ENCODE measurements around the gene TFPT. TPM values are rescaled to one million over a fixed set of nuclear protein-coding genes. Genes with fewer than 3 reads are reported as not detected.
A peak's percentile ranks its signal among the peaks of the same experiment; 100 is the strongest.

TFPT gene
- total and polyA plus RNA-seq, 2 donors (not counting 1 experiment from before 2014, with no cell fraction given), result 9.0 to 19.2 TPM

DNA sequence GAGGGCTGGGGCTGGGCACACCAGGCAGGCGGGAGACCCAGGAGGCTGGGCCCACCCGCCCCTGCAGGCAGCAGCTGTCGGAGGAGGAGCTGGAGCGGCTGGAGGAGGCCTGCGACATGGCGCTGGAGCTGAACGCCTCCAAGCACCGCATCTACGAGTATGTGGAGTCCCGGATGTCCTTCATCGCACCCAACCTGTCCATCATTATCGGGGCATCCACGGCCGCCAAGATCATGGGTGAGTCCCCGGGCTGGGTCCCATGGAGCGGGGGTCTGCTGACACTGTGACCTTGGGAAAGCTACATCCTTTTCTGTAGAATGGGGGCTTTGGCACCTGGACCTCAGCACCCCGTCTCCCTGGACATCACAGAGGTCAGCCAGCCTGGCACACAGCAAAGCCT, 8.2 kb upstream of the TFPT start:
- no peaks in the 10 kb centered on the region for H3K79me2 ChIP-seq (ENCODE audit: control insufficient read depth, insufficient read depth, low read length)
- H3K4me1 ChIP-seq (ENCODE audit: control insufficient read depth, extremely low read depth, insufficient read depth, low read length), result no peaks in the 10 kb centered on the region
- no peak overlapping the region for H3K4me3 ChIP-seq (replicated peaks in 1 of 4; ENCODE audit: control extremely low read depth in 1 of 4, insufficient read depth in 1 of 4, low read depth in 3 of 4, low read length in 4 of 4)
- H2AFZ ChIP-seq (ENCODE audit: low read length), result no peak overlapping the region
- H3K27ac ChIP-seq (ENCODE audit: insufficient read depth, low read length), result no peak overlapping the region
- TF ChIP-seq, protein P1, sequence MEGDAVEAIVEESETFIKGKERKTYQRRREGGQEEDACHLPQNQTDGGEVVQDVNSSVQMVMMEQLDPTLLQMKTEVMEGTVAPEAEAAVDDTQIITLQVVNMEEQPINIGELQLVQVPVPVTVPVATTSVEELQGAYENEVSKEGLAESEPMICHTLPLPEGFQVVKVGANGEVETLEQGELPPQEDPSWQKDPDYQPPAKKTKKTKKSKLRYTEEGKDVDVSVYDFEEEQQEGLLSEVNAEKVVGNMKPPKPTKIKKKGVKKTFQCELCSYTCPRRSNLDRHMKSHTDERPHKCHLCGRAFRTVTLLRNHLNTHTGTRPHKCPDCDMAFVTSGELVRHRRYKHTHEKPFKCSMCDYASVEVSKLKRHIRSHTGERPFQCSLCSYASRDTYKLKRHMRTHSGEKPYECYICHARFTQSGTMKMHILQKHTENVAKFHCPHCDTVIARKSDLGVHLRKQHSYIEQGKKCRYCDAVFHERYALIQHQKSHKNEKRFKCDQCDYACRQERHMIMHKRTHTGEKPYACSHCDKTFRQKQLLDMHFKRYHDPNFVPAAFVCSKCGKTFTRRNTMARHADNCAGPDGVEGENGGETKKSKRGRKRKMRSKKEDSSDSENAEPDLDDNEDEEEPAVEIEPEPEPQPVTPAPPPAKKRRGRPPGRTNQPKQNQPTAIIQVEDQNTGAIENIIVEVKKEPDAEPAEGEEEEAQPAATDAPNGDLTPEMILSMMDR (conservative IDR thresholded peaks at IDR 0.05 in 1 of 2, IDR thresholded peaks at IDR 0.05 in 1 of 2; ENCODE audit: low read depth in 1 of 2, low read length in 2 of 2), result no peak
- no peak for TF ChIP-seq EZH2 (IDR thresholded peaks at IDR 0.05; ENCODE audit: low read length, missing control alignments)
- H3K27me3 ChIP-seq (ENCODE audit: control insufficient read depth, insufficient read depth, low read length), result no peaks in the 10 kb centered on the region
- H3K9ac ChIP-seq (ENCODE audit: insufficient read depth, low read length), result no peak overlapping the region
- H3K9me3 ChIP-seq (ENCODE audit: control insufficient read depth, insufficient read depth, low read depth, low read length), result no peaks in the 10 kb centered on the region
- peaks cover 22% of the 10 kb centered on the region for H3K36me3 ChIP-seq (ENCODE audit: control insufficient read depth, insufficient read depth, low read length)
- no peak for DNase-seq (ENCODE audit: low read depth in 2 of 2)
- H3K4me2 ChIP-seq (ENCODE audit: extremely low read depth, insufficient read depth, low read length), result no peak overlapping the region
- H4K20me1 ChIP-seq (ENCODE audit: control insufficient read depth, extremely low read depth, insufficient read depth, low read length), result no peaks in the 10 kb centered on the region

DNA sequence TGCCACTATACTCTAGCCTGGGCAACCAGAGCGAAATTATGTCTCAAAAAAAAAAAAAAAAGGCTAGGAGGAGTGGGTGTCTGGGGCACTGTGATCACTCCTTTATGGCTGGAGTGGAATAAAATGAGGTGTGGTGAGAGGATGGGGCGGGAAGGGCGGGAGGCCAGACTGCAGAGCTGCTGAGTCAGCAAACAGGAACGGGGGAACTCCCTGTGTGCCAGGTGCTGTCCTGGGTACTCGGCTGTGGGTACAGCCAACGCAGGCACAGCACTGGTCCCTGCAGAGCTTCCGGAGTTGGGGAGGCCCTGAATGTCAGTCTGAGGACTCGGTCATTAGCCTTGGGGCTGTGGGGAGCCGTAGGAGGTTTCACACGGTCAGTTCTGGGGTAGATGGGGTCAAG, 5.8 kb upstream of the TFPT start:
- no peak for TF ChIP-seq EZH2 (IDR thresholded peaks at IDR 0.05; ENCODE audit: low read length, missing control alignments)
- TF ChIP-seq, protein P1 (conservative IDR thresholded peaks at IDR 0.05 in 1 of 2, IDR thresholded peaks at IDR 0.05 in 1 of 2; ENCODE audit: low read depth in 1 of 2, low read length in 2 of 2), result no peak
- Histone ChIP-seq H3K9me3 (ENCODE audit: control insufficient read depth, insufficient read depth, low read depth, low read length) (no peaks in the 10 kb centered on the region), H3K27ac (ENCODE audit: insufficient read depth, low read length) (no peak overlapping the region), H3K4me2 (ENCODE audit: extremely low read depth, insufficient read depth, low read length) (no peak overlapping the region), H3K4me1 (ENCODE audit: control insufficient read depth, extremely low read depth, insufficient read depth, low read length) (peaks cover 2% of the 10 kb centered on the region), H3K9ac (ENCODE audit: insufficient read depth, low read length) (no peak overlapping the region), H3K4me3 (replicated peaks in 1 of 4; ENCODE audit: control extremely low read depth in 1 of 4, insufficient read depth in 1 of 4, low read depth in 3 of 4, low read length in 4 of 4) (no peak overlapping the region), H2AFZ (ENCODE audit: low read length) (no peak overlapping the region), H3K79me2 (ENCODE audit: control insufficient read depth, insufficient read depth, low read length) (peaks cover 12% of the 10 kb centered on the region), H3K27me3 (ENCODE audit: control insufficient read depth, insufficient read depth, low read length) (no peaks in the 10 kb centered on the region), H4K20me1 (ENCODE audit: control insufficient read depth, extremely low read depth, insufficient read depth, low read length) (no peaks in the 10 kb centered on the region), H3K36me3 (ENCODE audit: control insufficient read depth, insufficient read depth, low read length) (peaks cover 16% of the 10 kb centered on the region)
- DNase-seq (ENCODE audit: low read depth in 2 of 2), result no peak

DNA sequence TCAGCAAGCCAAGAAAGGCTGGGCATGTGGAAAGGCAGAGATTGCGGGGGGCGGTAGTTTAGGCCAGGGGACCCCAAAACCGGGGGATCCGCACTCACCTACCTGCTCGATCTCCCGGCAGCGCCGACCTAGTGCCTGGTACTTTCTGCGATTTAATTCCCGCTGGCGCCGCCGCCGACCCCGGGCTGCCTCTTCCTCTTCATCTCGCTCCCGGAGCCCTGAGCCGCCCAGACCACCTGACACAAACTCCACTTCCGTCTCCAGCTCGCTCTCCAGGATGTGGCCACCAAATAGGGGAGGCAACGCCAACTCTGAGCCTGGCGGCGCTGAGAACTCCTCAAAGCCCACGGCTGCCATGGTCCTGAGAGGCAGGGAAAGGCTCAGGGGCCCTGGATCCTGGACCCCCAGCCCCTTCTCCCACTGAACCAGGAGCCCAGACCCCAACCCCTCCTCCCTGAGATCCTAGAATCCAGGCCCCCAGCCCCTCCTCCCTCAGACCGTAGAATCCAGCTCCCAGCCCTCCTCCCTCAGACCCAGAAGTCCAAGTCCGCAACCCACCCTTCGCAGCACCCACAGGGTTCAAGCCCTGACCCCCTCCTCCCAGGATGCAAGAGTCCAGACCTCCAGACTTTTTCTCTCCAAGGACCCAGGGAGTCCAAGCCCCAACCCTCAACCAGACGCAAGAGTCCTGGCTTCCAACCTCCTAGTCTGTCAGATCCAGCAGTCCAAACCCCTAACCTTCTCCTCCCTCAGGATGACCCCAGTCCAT, 933 bp downstream of the TFPT start:
- H4K20me1 ChIP-seq (ENCODE audit: control insufficient read depth, extremely low read depth, insufficient read depth, low read length), result no peaks in the 10 kb centered on the region
- H3K27me3 ChIP-seq (ENCODE audit: control insufficient read depth, insufficient read depth, low read length), result no peaks in the 10 kb centered on the region
- peak overlapping the region; percentile 99 for H3K4me2 ChIP-seq (ENCODE audit: extremely low read depth, insufficient read depth, low read length)
- peak overlapping the region; percentile 49 to 97 (median 82) for H3K4me3 ChIP-seq (replicated peaks in 1 of 4; ENCODE audit: control extremely low read depth in 1 of 4, insufficient read depth in 1 of 4, low read depth in 3 of 4, low read length in 4 of 4)
- DNase-seq (ENCODE audit: low read depth in 2 of 2), result peak; percentile 25 to 53
- no peak for TF ChIP-seq EZH2 (IDR thresholded peaks at IDR 0.05; ENCODE audit: low read length, missing control alignments)
- TF ChIP-seq, protein P1 (conservative IDR thresholded peaks at IDR 0.05 in 1 of 2, IDR thresholded peaks at IDR 0.05 in 1 of 2; ENCODE audit: low read depth in 1 of 2, low read length in 2 of 2), result no peak
- no peaks in the 10 kb centered on the region for H3K9me3 ChIP-seq (ENCODE audit: control insufficient read depth, insufficient read depth, low read depth, low read length)
- peak overlapping the region; percentile 73 for H3K27ac ChIP-seq (ENCODE audit: insufficient read depth, low read length)
- H3K4me1 ChIP-seq (ENCODE audit: control insufficient read depth, extremely low read depth, insufficient read depth, low read length), result peaks cover 2% of the 10 kb centered on the region
- peaks cover 22% of the 10 kb centered on the region for H3K79me2 ChIP-seq (ENCODE audit: control insufficient read depth, insufficient read depth, low read length)
- H3K36me3 ChIP-seq (ENCODE audit: control insufficient read depth, insufficient read depth, low read length), result peaks cover 8% of the 10 kb centered on the region
- peak overlapping the region; percentile 64 for H3K9ac ChIP-seq (ENCODE audit: insufficient read depth, low read length)
- H2AFZ ChIP-seq (ENCODE audit: low read length), result peak overlapping the region; percentile 56
